HEK293 (cell line): ENCODE data around the gene SLC7A10.

Experiments
- BCL11A ChIP-seq: fragments of 450-650 bp; formaldehyde crosslinking; IDR thresholded peaks from 2 replicates; pipeline ENCODE4 v1.5.1; 2016; ENCODE audit warnings: low read depth, missing biosample characterization, missing genetic modification characterization
- CTCF ChIP-seq: fragments of 450-650 bp; formaldehyde crosslinking; IDR thresholded peaks from 2 replicates; pipeline ENCODE4 v1.5.1; 2016; ENCODE audit warnings: missing biosample characterization, missing genetic modification characterization
- GLI2 ChIP-seq: fragments of 450-650 bp; formaldehyde crosslinking; IDR thresholded peaks from 2 replicates; pipeline ENCODE4; 2017; ENCODE audit warnings: missing biosample characterization, missing genetic modification characterization, low read depth, borderline replicate concordance
- GLIS2 ChIP-seq: fragments of 450-650 bp; formaldehyde crosslinking; IDR thresholded peaks from 2 replicates; pipeline ENCODE4 v1.5.1; 2016; ENCODE audit warnings: missing biosample characterization, missing genetic modification characterization
- OVOL3 ChIP-seq: fragments of 450-650 bp; formaldehyde crosslinking; IDR thresholded peaks from 2 replicates; pipeline ENCODE4 v1.5.1; 2016; ENCODE audit warnings: missing biosample characterization, missing genetic modification characterization
- PRDM1 ChIP-seq: fragments of 450-650 bp; formaldehyde crosslinking; IDR thresholded peaks from 2 replicates; pipeline ENCODE4; 2016; ENCODE audit warnings: missing biosample characterization, missing genetic modification characterization
- PRDM10 ChIP-seq: fragments of 450-650 bp; formaldehyde crosslinking; IDR thresholded peaks from 2 replicates; pipeline ENCODE4 v1.5.1; 2016; ENCODE audit warnings: missing biosample characterization, missing genetic modification characterization
- PRDM4 ChIP-seq: fragments of 450-650 bp; formaldehyde crosslinking; IDR thresholded peaks from 2 replicates; pipeline ENCODE4 v1.5.1; 2017; ENCODE audit warnings: missing biosample characterization, missing genetic modification characterization
- REPIN1 ChIP-seq: fragments of 450-650 bp; formaldehyde crosslinking; IDR thresholded peaks from 2 replicates; pipeline ENCODE4 v1.5.1; 2017; ENCODE audit warnings: missing biosample characterization, missing genetic modification characterization, low read depth
- SALL2 ChIP-seq: fragments of 450-650 bp; formaldehyde crosslinking; IDR thresholded peaks from 2 replicates; pipeline ENCODE4 v1.5.0; 2017; ENCODE audit warnings: missing biosample characterization, mild to moderate bottlenecking, missing genetic modification characterization, borderline replicate concordance
- YY1 ChIP-seq: fragments of 450-650 bp; formaldehyde crosslinking; IDR thresholded peaks from 2 replicates; pipeline ENCODE4 v1.5.1; 2018; ENCODE audit warnings: missing biosample characterization, missing genetic modification characterization
- ZBTB20 ChIP-seq: fragments of 450-650 bp; formaldehyde crosslinking; IDR thresholded peaks from 2 replicates; pipeline ENCODE4 v1.5.1; 2016; ENCODE audit warnings: missing biosample characterization, missing genetic modification characterization
- ZBTB48 ChIP-seq: fragments of 450-650 bp; formaldehyde crosslinking; IDR thresholded peaks from 2 replicates; pipeline ENCODE4 v1.5.1; 2016; ENCODE audit warnings: missing biosample characterization, missing genetic modification characterization
- ZBTB7A ChIP-seq: fragments of 450-650 bp; formaldehyde crosslinking; IDR thresholded peaks from 2 replicates; pipeline ENCODE4 v1.5.1; 2016; ENCODE audit warnings: low read depth, missing biosample characterization, missing genetic modification characterization
- ZNF169 ChIP-seq: fragments of 450-650 bp; formaldehyde crosslinking; IDR thresholded peaks from 2 replicates; pipeline ENCODE4 v1.5.1; 2016; ENCODE audit warnings: missing biosample characterization, missing genetic modification characterization
- ZNF23 ChIP-seq: fragments of 450-650 bp; formaldehyde crosslinking; IDR thresholded peaks from 2 replicates; pipeline ENCODE4 v1.5.1; 2016; ENCODE audit warnings: missing biosample characterization, missing genetic modification characterization, borderline replicate concordance
- ZNF248 ChIP-seq: fragments of 450-650 bp; formaldehyde crosslinking; IDR thresholded peaks from 2 replicates; pipeline ENCODE4 v1.5.1; 2017; ENCODE audit warnings: missing biosample characterization, missing genetic modification characterization
- ZNF280C ChIP-seq: fragments of 450-650 bp; formaldehyde crosslinking; IDR thresholded peaks from 2 replicates; pipeline ENCODE4 v1.5.1; 2016; ENCODE audit warnings: missing biosample characterization, missing genetic modification characterization
- ZNF324 ChIP-seq: fragments of 450-650 bp; formaldehyde crosslinking; IDR thresholded peaks from 2 replicates; pipeline ENCODE4 v1.5.1; 2016; ENCODE audit warnings: missing biosample characterization, missing genetic modification characterization
- ZNF398 ChIP-seq: fragments of 450-650 bp; formaldehyde crosslinking; IDR thresholded peaks from 2 replicates; pipeline ENCODE4 v1.5.1; 2017; ENCODE audit warnings: missing biosample characterization, missing genetic modification characterization
- ZNF692 ChIP-seq: fragments of 450-650 bp; formaldehyde crosslinking; IDR thresholded peaks from 2 replicates; pipeline ENCODE4 v1.5.1; 2016; ENCODE audit warnings: missing biosample characterization, missing genetic modification characterization
- ZNF777 ChIP-seq: fragments of 450-650 bp; formaldehyde crosslinking; IDR thresholded peaks from 2 replicates; pipeline ENCODE4 v1.5.1; 2017; ENCODE audit warnings: missing biosample characterization, missing genetic modification characterization, borderline replicate concordance

The SLC7A10 gene

GRCh38 chr19:33175886-33176669 is 49.6 kb downstream of the SLC7A10 start (continued):
- TF ChIP-seq PRDM4 (tag by site-specific recombination) (no peak), SALL2 (tag by site-specific recombination) (no peak), GLIS2 (tag by site-specific recombination) (0 out of 2 replicates have a peak, but pooled peaks have one; percentile 10), ZBTB7A (tag by site-specific recombination) (0 out of 2 replicates have a peak, but pooled peaks have one; percentile 57), ZNF23 (tag by site-specific recombination) (0 out of 2 replicates have a peak, but pooled peaks have one; percentile 18), CTCF (tag by site-specific recombination) (peak; percentile 63), GLI2 (tag by site-specific recombination) (no peak), ZNF169 (tag by site-specific recombination) (0 out of 2 replicates have a peak, but pooled peaks have one; percentile 12), BCL11A (tag by site-specific recombination) (0 out of 2 replicates have a peak, but pooled peaks have one; percentile 41), PRDM10 (tag by site-specific recombination) (peak; percentile 88), ZNF248 (no peak), ZNF398 (peak; percentile 36; the same call in 1 of the 2 replicates), ZNF692 (tag by site-specific recombination) (peak; percentile 42), ZNF280C (tag by site-specific recombination) (no peak), ZNF777 (tag by site-specific recombination) (peak; percentile 84; the same call in 1 of the 2 replicates), ZNF324 (tag by site-specific recombination) (no peak), YY1 (tag by site-specific recombination) (peak; percentile 20; the same call in 1 of the 2 replicates), ZBTB20 (tag by site-specific recombination) (peak; percentile 99), ZBTB48 (peak; percentile 88), OVOL3 (tag by site-specific recombination) (0 out of 2 replicates have a peak, but pooled peaks have one; percentile 42), PRDM1 (tag by site-specific recombination) (no peak), REPIN1 (tag by site-specific recombination) (no peak)
